OCI-M2 (cell line): ENCODE data around the gene SPP1.
"Not testable (repeated sequence)": the region's sequence is repeated elsewhere in the genome, so short reads cannot be mapped to it uniquely, and the experiment has no call there.

Experiments used
- DNase-seq: peaks from one replicate; lab custom pipeline; 2025; ENCODE audit not compliant: unreplicated experiment; lab: John Stamatoyannopoulos, UW

SPP1 gene

DNA sequence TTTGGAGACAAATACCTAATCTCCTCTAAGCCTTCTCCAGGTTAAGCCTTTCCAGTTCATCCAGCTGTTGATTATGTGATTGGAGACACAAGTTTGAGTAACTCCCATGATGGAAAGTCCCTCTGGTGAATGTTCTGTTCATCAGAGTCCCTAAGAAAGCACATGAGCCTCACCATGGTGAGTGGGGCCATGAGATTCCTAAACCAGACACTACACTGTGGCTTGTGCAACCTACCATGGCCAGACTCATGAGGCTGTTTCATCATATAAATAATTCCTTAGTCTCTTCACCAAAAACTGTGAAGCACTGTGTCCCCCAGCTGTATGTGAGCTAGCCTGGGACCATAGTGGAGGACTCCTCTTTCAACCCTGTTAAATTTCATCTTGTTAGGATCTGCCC, 46.3 kb downstream of the SPP1 start:
- DNase-seq = no peak

DNA sequence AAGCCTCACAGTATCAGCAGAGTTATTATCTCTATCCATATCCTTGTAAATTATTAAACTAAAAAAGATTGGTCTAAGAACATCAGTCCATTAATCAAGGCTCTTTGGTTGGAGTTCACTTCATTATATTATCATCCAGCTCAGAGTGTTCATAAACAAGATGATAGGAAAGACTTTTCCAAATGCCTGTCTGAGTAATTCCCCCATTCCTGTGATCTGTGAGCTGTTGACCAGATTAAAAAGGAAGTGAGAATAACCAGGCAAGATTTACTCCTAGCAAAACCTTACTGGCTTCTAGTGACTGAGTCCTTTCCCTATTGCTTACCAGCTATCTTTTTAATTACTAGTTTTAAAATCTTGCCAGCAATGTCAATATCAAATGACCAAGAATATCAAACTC, 46.8 kb downstream of the SPP1 start:
- no peak for DNase-seq

DNA sequence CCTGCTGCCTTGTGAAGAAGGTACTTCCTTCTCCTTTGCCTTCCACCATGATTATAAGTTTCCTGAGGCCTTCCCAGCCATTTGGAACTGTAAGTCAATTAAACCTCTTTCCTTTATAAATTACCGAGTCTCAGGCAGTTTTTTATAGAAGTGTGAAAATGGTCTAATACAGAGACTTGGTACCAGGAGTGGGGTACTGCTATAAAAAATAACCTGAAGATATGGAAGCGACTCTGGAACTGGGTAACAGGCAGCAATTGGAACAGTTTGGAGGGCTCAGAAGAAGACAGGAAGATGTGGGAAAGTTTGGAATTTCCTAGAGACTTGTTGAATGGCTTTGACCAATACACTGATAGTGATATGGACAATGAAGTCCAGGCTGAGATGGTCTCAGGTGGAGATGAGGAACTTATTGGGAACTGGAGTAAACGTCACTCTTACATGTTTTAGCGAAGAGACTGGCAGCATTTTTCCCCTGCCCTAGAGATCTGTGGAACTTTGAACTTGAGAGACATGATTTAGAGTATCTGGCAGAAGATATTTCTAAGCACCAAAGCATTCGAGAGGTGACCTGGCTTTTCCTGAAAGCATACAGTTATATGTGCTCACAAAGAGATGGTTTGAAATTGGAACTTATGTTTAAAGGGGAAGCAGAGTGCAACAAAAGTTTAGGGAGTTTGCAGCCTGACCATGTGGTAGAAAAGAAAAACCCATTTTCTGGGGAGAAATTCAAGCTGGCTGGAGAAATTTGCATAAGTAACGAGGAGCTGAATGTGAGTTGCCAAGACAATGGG, 50.6 kb downstream of the SPP1 start:
- DNase-seq = not testable (repeated sequence)

DNA sequence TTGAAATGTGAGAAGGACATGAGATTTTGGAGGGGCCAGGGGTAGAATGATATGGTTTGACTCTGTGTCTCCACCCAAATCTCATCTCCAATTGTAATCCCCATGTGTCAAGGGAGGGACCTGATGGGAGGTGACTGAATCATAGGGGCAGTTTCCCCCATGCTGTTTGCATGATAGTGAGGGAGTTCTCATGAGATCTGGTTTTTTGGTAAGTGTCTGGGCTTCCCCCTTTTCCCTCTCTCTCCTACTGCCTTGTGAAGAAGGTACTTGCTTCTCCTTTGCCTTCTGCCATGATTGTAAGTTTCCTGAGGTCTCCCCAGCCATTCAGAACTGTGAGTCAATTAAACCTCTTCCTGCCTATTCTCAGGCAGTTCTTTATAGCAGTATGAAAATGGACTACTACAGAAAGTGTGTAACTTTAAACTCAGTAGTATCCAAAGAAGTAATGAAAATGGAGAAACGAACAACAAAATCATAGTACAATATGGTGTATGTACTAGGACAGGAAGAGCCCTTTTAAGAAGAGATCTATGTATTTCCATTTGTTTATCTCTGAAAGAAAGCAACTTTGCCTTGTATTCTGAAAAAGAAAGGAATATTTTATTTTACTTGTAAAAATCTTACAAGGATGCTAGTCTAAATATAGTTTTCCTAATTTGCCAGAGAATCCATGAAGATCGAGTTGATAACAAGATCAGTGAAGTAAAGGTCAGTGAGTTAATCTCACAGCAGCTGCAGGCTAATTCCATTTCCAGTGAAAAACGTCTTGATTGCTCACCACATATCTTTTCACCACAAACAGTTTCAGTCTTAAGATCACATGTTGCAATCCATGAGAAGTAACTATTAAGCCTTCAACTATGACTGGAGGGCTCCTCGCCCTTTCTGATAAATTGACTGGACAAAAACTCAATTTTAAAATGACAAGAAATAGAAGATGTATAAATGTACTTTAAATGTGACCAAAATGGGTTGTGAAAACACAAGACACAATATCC, 52.4 kb downstream of the SPP1 start:
- no peak for DNase-seq

DNA sequence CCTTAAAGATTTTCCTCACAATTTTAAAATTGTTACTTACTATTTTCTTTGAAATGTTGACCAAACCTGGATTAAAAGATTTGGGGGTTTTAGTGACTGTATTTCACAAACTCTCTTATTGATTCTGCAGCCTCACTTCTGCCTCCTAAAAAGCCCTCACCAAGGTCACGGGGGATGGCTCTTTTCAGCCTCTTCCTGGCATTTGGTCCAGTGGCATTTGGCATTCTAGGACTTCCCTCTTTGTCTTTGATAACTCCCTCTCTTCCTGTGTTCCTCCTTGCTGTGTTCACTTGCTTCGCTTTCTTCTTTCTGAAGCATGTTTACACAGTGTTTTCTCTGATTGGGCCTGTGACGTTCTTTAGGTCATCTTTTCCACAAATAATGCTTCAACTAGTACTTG, 53.4 kb downstream of the SPP1 start:
- no peak for DNase-seq

DNA sequence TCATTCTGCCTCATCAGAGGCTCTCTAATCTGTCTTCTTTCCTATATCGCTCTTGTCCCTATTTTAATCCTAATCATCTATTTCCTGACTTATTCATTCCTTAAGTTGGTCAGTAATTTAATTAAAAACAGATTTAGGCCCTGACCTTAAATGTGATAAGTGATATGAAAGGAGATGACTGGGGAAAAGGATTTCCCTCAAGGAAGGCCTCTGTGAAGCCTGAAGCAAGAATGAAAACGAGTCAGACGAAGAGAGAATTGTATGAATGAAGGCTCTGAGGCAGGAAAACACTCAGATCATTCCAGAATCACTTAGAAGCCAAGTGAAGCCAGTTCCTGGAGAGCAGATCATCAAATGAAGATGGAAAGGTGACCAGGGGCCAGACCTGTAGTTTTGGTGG, 54.0 kb downstream of the SPP1 start:
- no peak for DNase-seq

DNA sequence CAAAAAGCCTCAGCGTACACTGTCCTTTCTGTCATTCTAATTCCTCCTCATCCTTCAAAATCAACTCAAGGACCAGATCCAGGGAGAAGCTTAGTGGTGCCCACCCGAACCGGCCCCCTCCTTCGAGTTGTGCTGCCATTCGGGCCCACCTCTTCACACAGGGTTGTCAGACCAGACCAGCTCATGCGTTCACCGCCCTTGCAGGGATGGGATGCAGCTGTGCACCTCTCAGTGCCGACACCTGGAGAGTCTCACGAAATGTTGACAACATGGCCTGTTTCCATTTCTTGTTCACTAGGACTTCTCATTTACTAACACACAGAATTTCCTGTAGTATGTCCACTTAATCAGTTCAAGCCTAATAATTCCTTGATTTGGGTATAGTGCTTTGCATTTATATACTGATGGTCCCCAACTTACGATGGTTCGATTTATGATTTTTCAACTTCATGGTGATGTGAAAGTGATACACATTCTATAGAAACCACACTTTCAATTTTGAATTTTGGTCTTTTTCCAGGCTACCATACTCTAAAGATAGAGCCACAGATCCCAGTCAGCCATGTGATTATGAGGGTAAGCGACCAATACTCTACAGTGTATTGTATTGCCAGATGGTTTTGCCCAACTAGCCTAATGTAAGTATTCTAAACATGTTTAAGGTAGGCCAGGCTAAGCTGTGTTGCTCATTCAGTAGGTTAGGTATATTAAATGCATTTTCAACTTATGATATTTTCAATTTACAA, 55.2 kb downstream of the SPP1 start:
- DNase-seq = no peak
